Esophagus (tissue), 2 donors: ENCODE results near the gene PCDHGB5. TPM values are rescaled to one million over a fixed set of nuclear protein-coding genes. Genes with fewer than 3 reads are reported as not detected.
"Not testable (repeated sequence)": the region's sequence is repeated elsewhere in the genome, so short reads cannot be mapped to it uniquely, and the experiment has no call there.

Experiments
- H3K27ac ChIP-seq, 2 donors: one replicate each; pipeline ENCODE4 v1.5.1; 2013; ENCODE audit warnings: low read depth in 2 of 2, mild to moderate bottlenecking in 2 of 2, inconsistent platforms in 1 of 2, low read length in 1 of 2, moderate library complexity in 1 of 2
- H3K27me3 ChIP-seq, 2 donors: one replicate each; pipeline ENCODE4 v1.6.1; 2013; ENCODE audit warnings: low read length in 2 of 2, control low read depth in 1 of 2, mild to moderate bottlenecking in 1 of 2; ENCODE audit not compliant: insufficient read depth in 2 of 2, control insufficient read depth in 1 of 2
- H3K36me3 ChIP-seq, 2 donors: one replicate each; pipeline ENCODE4 v1.6.1; 2013; ENCODE audit warnings: low read length in 1 of 2; ENCODE audit not compliant: control insufficient read depth in 2 of 2, insufficient read depth in 2 of 2
- H3K4me1 ChIP-seq, 2 donors: one replicate each; pipeline ENCODE4 v1.6.1; 2013; ENCODE audit warnings: low read length in 1 of 2; ENCODE audit not compliant: control insufficient read depth in 2 of 2, insufficient read depth in 2 of 2
- H3K4me3 ChIP-seq, 2 donors: one replicate each; pipeline ENCODE4 v1.5.1; 2013; ENCODE audit warnings: low read length in 2 of 2, mild to moderate bottlenecking in 2 of 2, low read depth in 1 of 2, moderate library complexity in 1 of 2
- H3K9me3 ChIP-seq, 2 donors: one replicate each; pipeline ENCODE4 v1.6.1; 2013; ENCODE audit warnings: mild to moderate bottlenecking in 2 of 2, low read depth in 1 of 2, low read length in 1 of 2, moderate library complexity in 1 of 2; ENCODE audit not compliant: control insufficient read depth in 2 of 2, insufficient read depth in 1 of 2
- WGBS, 2 donors: extraction: QIAGEN DNeasy Blood & Tissue Kit; methylation state at CpG; one replicate each; pipeline ENCODE4 v1.1.7; 2013; 5-methylcytosine and 5-hydroxymethylcytosine counted together
- polyA plus RNA-seq, 2 donors: library from polyadenylated mRNA; stranded (reverse); fragments of 200-250 nt; gene quantifications; one replicate each; pipeline ENCODE4 v1.2.3, GENCODE V29; 2013
- donor health status: healthy with polysubstance abuse.
- donor health status: Bipolar disorder and iron deficiency.

PCDHGB5 gene
- polyA plus RNA-seq, 2 donors: 1.0 to 1.7 TPM

DNA sequence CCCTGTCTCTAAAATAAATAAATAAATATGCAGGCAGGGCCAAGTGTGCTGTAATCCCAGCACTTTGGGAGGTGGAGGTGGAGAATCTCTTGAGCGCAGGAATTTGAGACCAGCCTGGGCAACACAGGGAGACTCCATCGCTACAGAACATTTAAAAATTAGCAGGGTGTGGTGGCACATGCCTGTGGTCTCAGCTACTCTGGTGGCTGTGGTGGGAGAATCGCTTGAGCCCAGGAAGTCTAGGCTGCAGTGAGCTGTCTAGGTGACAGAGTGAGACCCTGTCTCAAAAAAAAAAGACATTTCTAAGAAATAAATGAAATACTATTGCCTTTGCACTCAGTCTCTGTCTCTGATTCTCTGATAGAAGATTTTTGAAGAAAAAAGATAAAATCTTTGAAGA is 13.8 kb downstream of the PCDHGB5 start:
- Histone ChIP-seq H3K36me3 (no peaks in the 10 kb centered on the region), H3K9me3 (peaks cover 40 to 48% of the 10 kb centered on the region in 2 donors), H3K27me3 (peaks cover 0 to 8% of the 10 kb centered on the region in 2 donors), H3K4me3 (no peak overlapping the region), H3K27ac (no peak overlapping the region), H3K4me1 (no peaks in the 10 kb centered on the region)
- WGBS, 2 donors: 50 to 64% methylated on average over 3 of the region's 3 CpGs

GRCh38 chr5:141412854-141413539 is 15.2 kb downstream of the PCDHGB5 start, which contains the start of gene PCDHGA10:
PCDHGA10 (plus strand) TSS chr5:141412987; CDS start chr5:141413176, 189 bp downstream.
- H3K36me3 ChIP-seq: no peaks in the 10 kb centered on the region
- peak within 1 kb of the TSS; percentile 25 to 37 for H3K4me3 ChIP-seq
- 20 to 22% methylated on average over 31 of the region's 31 CpGs for WGBS, 2 donors
- peaks cover 0 to 8% of the 10 kb centered on the region in 2 donors for H3K27me3 ChIP-seq
- no peak within 1 kb of the TSS for H3K27ac ChIP-seq
- H3K9me3 ChIP-seq: peaks cover 40 to 48% of the 10 kb centered on the region in 2 donors
- H3K4me1 ChIP-seq: no peaks in the 10 kb centered on the region

DNA sequence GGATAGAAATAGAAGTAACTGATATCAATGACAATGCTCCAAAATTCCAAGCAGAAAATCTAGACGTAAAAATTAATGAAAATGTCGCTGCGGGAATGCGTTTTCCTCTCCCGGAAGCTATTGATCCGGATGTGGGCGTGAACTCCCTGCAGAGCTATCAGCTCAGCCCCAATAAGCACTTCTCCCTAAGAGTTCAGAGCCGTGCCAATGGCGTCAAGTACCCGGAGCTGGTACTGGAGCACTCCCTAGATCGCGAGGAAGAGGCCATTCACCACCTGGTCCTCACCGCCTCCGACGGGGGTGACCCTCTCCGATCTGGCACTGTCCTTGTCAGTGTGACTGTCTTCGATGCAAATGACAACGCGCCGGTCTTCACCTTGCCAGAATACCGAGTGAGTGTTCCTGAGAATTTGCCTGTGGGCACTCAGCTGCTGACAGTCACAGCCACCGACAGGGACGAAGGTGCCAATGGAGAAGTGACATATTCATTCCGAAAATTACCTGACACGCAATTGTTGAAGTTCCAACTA is 15.9 kb downstream of the PCDHGB5 start:
- H3K36me3 ChIP-seq: no peaks in the 10 kb centered on the region
- peaks cover 0 to 7% of the 10 kb centered on the region in 2 donors for H3K27me3 ChIP-seq
- no peaks in the 10 kb centered on the region for H3K4me1 ChIP-seq
- H3K27ac ChIP-seq: no peak overlapping the region
- peak overlapping the region; percentile 25 to 37 for H3K4me3 ChIP-seq
- 19 to 23% methylated on average over 25 of the region's 25 CpGs for WGBS, 2 donors
- H3K9me3 ChIP-seq: peaks cover 41 to 48% of the 10 kb centered on the region in 2 donors

GRCh38 chr5:141414548-141415274 is 17.0 kb downstream of the PCDHGB5 start:
- not testable (repeated sequence) for H3K27me3 ChIP-seq, H3K27ac ChIP-seq, H3K4me1 ChIP-seq, H3K36me3 ChIP-seq, H3K4me3 ChIP-seq
- 30 to 32% methylated on average over 38 to 46 of the region's 46 CpGs for WGBS, 2 donors
- H3K9me3 ChIP-seq: peaks cover 47 to 50% of the 10 kb centered on the region in 2 donors

GRCh38 chr5:141415275-141415618 is 17.5 kb downstream of the PCDHGB5 start:
- H3K36me3 ChIP-seq: not testable (repeated sequence)

GRCh38 chr5:141417494-141418172 is 19.9 kb downstream of the PCDHGB5 start, which contains the start of gene PCDHGB7:
PCDHGB7 (plus strand) TSS chr5:141417677; CDS start chr5:141417860, 183 bp downstream.
- Histone ChIP-seq H3K27ac (peak within 1 kb of the TSS; percentile 13 to 21), H3K4me3 (peak within 1 kb of the TSS; percentile 35 to 44), H3K9me3 (peaks cover 52 to 57% of the 10 kb centered on the region in 2 donors)
- not testable (repeated sequence) for H3K36me3 ChIP-seq, H3K4me1 ChIP-seq, H3K27me3 ChIP-seq
- 14 to 16% methylated on average over 46 of the region's 47 CpGs for WGBS, 2 donors

More at GRCh38 chr5:141415275-141415618, 17.5 kb downstream of the PCDHGB5 start:
- H3K9me3 ChIP-seq: peaks cover 45 to 47% of the 10 kb centered on the region in 2 donors
- H3K4me3 ChIP-seq, H3K27ac ChIP-seq, H3K4me1 ChIP-seq, H3K27me3 ChIP-seq: not testable (repeated sequence)
- WGBS, 2 donors: 28 to 30% methylated on average over 24 of the region's 24 CpGs

GRCh38 chr5:141419074-141419880 is 21.5 kb downstream of the PCDHGB5 start:
- H3K36me3 ChIP-seq: peaks cover 0 to 2% of the 10 kb centered on the region in 2 donors
- H3K4me3 ChIP-seq: no peak overlapping the region
- peaks cover 53 to 54% of the 10 kb centered on the region in 2 donors for H3K9me3 ChIP-seq
- H3K27me3 ChIP-seq: no peaks in the 10 kb centered on the region
- WGBS, 2 donors: 31 to 37% methylated on average over 73 to 74 of the region's 74 CpGs
- no peak overlapping the region for H3K27ac ChIP-seq
- H3K4me1 ChIP-seq: peaks cover 0 to 5% of the 10 kb centered on the region in 2 donors

- Histone ChIP-seq H3K27ac (no peak within 1 kb of the TSS), H3K27me3 (no peaks in the 10 kb centered on the region), H3K9me3 (peaks cover 46% of the 10 kb centered on the region in 2 donors), H3K36me3 (peaks cover 0 to 2% of the 10 kb centered on the region in 2 donors), H3K4me1 (peaks cover 0 to 5% of the 10 kb centered on the region in 2 donors), H3K4me3 (peak within 1 kb of the TSS; percentile 7 to 32)
- 15 to 16% methylated on average over 42 of the region's 42 CpGs for WGBS, 2 donors
Observed at GRCh38 chr5:141420855-141421488, 23.2 kb downstream of the PCDHGB5 start, which contains the start of gene PCDHGA11. PCDHGA11 (plus strand) TSS chr5:141421051; CDS start chr5:141421228, 177 bp downstream.
